ENCODE data around the gene AGRN. TPM values are rescaled to one million over a fixed set of nuclear protein-coding genes. Genes with fewer than 3 reads are reported as not detected.

Gene AGRN
- total and polyA plus RNA-seq, 9 donors, result 2.7 to 138 (median 14.3) TPM

GRCh38 chr1:1068517-1069055 is 48.7 kb downstream of the AGRN start:
- Histone ChIP-seq H3K27me3 (no peaks in the 10 kb centered on the region), H3K4me3 (peak overlapping the region; percentile 26), H3K9me3 (no peaks in the 10 kb centered on the region), H3K36me3 (no peaks in the 10 kb centered on the region), H3K27ac (no peak overlapping the region), H3K4me1 (ENCODE audit: insufficient read depth) (peaks cover 3% of the 10 kb centered on the region)
- 1 to 3% (median 2%) methylated on average over 26 to 55 of the region's 55 CpGs for WGBS, 3 donors
- no peak for DNase-seq
- intact Hi-C loops (cut with DNase I), result no loop called here
- TF ChIP-seq EP300 (IDR thresholded peaks at IDR 0.05) (no peak), CTCF (IDR thresholded peaks at IDR 0.05) (no peak), POLR2A (IDR thresholded peaks at IDR 0.05) (no peak)

GRCh38 chr1:1069056-1069710 is 49.3 kb downstream of the AGRN start:
- intact Hi-C loops (cut with DNase I), result no loop called here
- Histone ChIP-seq H3K27me3 (no peaks in the 10 kb centered on the region), H3K4me3 (peak overlapping the region; percentile 26), H3K9me3 (no peaks in the 10 kb centered on the region), H3K27ac (no peak overlapping the region), H3K36me3 (no peaks in the 10 kb centered on the region), H3K4me1 (ENCODE audit: insufficient read depth) (peaks cover 2% of the 10 kb centered on the region)
- no peak for TF ChIP-seq POLR2A (IDR thresholded peaks at IDR 0.05)
- TF ChIP-seq EP300 (IDR thresholded peaks at IDR 0.05), result no peak
- no peak for TF ChIP-seq CTCF (IDR thresholded peaks at IDR 0.05)
- 1 to 5% (median 1%) methylated on average over 27 to 75 of the region's 75 CpGs for WGBS, 3 donors
- DNase-seq, result peak; percentile 62 to 85 (median 81)

GRCh38 chr1:1069711-1070676 is 50.1 kb downstream of the AGRN start:
- Histone ChIP-seq H3K4me3 (no peak overlapping the region), H3K27ac (no peak overlapping the region), H3K9me3 (no peaks in the 10 kb centered on the region), H3K36me3 (no peaks in the 10 kb centered on the region), H3K4me1 (ENCODE audit: insufficient read depth) (peaks cover 2% of the 10 kb centered on the region), H3K27me3 (peaks cover under 1% of the 10 kb centered on the region)
- 54 to 69% (median 63%) methylated on average over 36 to 40 of the region's 40 CpGs for WGBS, 3 donors
- TF ChIP-seq POLR2A (IDR thresholded peaks at IDR 0.05) (no peak), EP300 (IDR thresholded peaks at IDR 0.05) (no peak), CTCF (IDR thresholded peaks at IDR 0.05) (no peak)
- intact Hi-C loops (cut with DNase I), result no loop called here
- DNase-seq, result no peak

GRCh38 chr1:1071486-1072298 is 51.8 kb downstream of the AGRN start:
- 82 to 88% (median 83%) methylated on average over 49 to 56 of the region's 56 CpGs for WGBS, 3 donors

More at GRCh38 chr1:1071486-1072298, 51.8 kb downstream of the AGRN start:
- intact Hi-C loops (cut with DNase I), result no loop called here
- TF ChIP-seq CTCF (IDR thresholded peaks at IDR 0.05) (no peak), EP300 (IDR thresholded peaks at IDR 0.05) (no peak)
- Histone ChIP-seq H3K27ac (no peak overlapping the region), H3K36me3 (no peaks in the 10 kb centered on the region), H3K4me3 (no peak overlapping the region), H3K9me3 (no peaks in the 10 kb centered on the region), H3K27me3 (peaks cover 3% of the 10 kb centered on the region), H3K4me1 (ENCODE audit: insufficient read depth) (peaks cover 2% of the 10 kb centered on the region)
- DNase-seq, result no peak

All from ovary (tissue), 9 donors.